ENCODE measurements around the gene SCRN2. TPM values are rescaled to one million over a fixed set of nuclear protein-coding genes. Genes with fewer than 3 reads are reported as not detected.

Gene SCRN2
- total RNA-seq, 2 experiments from 2014 or later, result 38.0 to 39.6 TPM

DNA sequence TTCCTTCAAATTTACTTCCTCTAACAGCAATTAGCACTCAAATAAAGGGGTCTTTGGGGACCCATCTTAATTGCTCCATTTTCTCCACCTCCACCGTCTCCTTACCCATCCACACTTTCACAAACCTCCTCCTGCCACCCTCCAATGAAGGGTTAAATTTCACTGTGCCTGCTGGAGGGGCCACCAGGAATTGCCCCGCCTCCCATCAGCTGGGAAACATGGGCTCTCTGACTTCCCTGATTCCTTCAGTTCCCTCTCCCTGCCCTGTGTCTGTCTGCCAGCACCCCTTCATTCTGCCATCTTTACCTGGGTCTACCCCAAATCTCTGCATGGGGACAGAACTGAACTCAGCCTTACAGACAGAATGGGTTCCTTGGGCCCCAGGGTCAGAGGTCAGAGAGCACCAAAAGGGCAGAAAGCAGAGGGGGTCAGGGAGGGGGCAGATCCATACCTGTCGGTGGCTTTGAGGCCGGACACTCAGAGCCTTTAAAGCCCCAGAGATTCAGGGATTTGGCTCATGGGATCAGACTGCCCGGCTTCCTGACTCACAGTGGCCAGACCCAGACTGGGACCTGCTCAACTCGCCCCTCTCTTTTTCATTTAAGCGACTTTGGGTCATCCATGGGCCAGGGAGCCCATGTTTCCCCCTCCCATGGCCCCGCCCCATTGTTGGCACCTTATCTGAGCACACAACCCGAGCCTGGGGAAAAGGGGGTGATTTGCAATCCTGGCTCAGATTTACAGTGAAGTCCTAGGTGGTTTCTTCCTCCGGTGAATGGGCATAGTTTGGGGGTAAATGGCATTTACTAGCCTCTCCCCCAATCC is 37.3 kb upstream of the SCRN2 start:
- ATAC-seq (ENCODE audit: low read depth), result no peak
- POLR2A ChIA-PET, result interaction anchor here (0.6 kb wide), 1 partner anchor 153 kb away, joined by 4 read pairs; no protein-coding TSS in a partner anchor
- DNase-seq, result no peak
- Mint-ChIP-seq H3K36me3 (no peaks in the 10 kb centered on the region), H3K4me3 (no peak overlapping the region), H3K27me3 (peaks cover 27% of the 10 kb centered on the region), H3K9me3 (no peaks in the 10 kb centered on the region), H3K4me1 (peaks cover 6% of the 10 kb centered on the region), H3K27ac (no peak overlapping the region)

DNA sequence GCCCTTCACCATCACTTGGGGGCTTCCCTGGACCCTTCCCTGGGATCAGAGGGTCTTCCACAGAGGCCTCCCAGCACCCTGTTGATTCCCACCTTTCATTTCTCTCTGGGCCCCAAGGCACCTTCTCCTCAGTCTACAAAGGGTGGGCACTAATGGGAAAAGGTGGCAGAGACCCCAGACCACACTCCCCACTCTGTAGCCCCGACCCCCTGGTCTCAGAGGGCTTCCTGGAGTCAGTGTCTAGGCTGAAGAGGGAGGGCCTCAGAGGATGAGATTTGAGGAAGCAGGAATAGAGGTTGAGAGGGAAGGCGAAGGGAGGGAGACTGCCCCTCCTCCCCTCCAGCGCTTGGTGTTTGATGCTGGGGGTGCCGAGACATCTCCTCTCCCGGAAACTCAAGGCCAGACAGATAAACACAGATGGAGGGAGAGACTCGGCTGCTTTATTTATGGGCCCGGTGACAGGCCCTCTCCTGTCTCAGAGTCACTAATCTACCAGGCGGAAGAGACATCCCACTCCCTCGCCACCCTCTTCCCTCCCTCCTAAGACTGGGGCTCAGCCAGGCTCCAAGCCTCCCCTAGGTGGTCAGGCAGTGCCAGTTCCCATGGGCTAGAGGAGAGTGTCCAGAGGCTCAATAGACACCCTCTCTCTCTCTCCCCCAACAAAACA is 36.4 kb upstream of the SCRN2 start:
- H3K9me3 Mint-ChIP-seq, result no peaks in the 10 kb centered on the region
- peaks cover 34% of the 10 kb centered on the region for H3K27me3 Mint-ChIP-seq
- no peak overlapping the region for H3K27ac Mint-ChIP-seq
- peaks cover 4% of the 10 kb centered on the region for H3K4me1 Mint-ChIP-seq
- POLR2A ChIA-PET, result interaction anchor here (0.6 kb wide), 1 partner anchor 154 kb away, joined by 4 read pairs; no protein-coding TSS in a partner anchor
- no peaks in the 10 kb centered on the region for H3K36me3 Mint-ChIP-seq
- no peak overlapping the region for H3K4me3 Mint-ChIP-seq
- DNase-seq (no peak), ATAC-seq (ENCODE audit: low read depth) (no peak)

GRCh38 chr17:47875011-47875985 is 34.2 kb upstream of the SCRN2 start:
- peaks cover 52% of the 10 kb centered on the region for H3K27me3 Mint-ChIP-seq
- no peak overlapping the region for H3K4me3 Mint-ChIP-seq
- peaks cover 4% of the 10 kb centered on the region for H3K4me1 Mint-ChIP-seq
- no peaks in the 10 kb centered on the region for H3K9me3 Mint-ChIP-seq
- no peak overlapping the region for H3K27ac Mint-ChIP-seq
- ATAC-seq (ENCODE audit: low read depth), result no peak
- no peak for DNase-seq
- POLR2A ChIA-PET, result no interaction called here
- H3K36me3 Mint-ChIP-seq, result no peaks in the 10 kb centered on the region

DNA sequence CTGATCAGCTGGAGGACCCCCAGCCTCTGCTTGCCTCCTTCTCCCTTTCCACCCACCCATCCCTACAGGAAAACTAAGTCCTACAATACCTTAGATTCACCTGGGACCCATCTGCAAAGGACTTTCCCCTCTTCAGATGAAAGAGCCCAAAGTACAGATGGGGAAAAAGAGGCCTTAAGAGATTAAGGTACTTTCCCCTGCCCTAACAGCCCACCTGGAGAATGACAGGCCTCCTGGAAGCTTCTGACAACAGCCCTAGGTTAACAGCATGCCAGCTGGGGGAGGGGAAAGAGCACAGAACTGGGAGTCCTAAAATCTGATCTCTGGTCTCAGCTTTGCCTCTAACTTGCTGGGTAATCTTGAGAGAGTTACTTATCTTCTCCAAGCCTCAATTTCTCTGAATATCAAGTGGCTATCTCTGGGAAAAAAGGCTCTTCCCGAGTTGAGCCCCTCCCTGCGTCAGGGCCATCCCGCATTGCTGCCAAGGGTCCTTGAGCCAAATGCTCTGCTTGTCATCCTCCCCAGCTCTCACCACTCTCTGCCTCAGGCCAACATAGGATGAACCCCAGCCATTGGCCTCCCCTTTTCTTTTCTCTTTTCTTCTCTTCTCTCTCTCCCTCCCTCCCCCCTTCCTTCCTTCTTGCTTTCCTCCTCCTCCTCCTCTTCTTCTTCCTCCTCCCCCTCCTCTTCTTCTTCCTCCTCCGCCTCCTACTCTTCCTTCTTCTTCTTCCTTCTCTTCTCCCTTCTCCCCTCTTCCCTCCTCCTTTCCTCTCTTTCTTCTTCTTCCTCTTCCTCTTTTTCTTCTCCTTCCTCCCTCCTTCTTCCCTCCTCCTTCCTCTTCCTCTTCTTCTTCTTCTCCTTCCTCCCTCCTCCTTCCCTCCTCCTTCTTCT is 32.4 kb upstream of the SCRN2 start:
- no peak overlapping the region for H3K27ac Mint-ChIP-seq
- no peaks in the 10 kb centered on the region for H3K9me3 Mint-ChIP-seq
- no peak overlapping the region for H3K4me3 Mint-ChIP-seq
- POLR2A ChIA-PET, result no interaction called here
- no peaks in the 10 kb centered on the region for H3K4me1 Mint-ChIP-seq
- ATAC-seq (ENCODE audit: low read depth) (no peak), DNase-seq (no peak)
- H3K36me3 Mint-ChIP-seq, result no peaks in the 10 kb centered on the region
- H3K27me3 Mint-ChIP-seq, result peaks cover 66% of the 10 kb centered on the region

DNA sequence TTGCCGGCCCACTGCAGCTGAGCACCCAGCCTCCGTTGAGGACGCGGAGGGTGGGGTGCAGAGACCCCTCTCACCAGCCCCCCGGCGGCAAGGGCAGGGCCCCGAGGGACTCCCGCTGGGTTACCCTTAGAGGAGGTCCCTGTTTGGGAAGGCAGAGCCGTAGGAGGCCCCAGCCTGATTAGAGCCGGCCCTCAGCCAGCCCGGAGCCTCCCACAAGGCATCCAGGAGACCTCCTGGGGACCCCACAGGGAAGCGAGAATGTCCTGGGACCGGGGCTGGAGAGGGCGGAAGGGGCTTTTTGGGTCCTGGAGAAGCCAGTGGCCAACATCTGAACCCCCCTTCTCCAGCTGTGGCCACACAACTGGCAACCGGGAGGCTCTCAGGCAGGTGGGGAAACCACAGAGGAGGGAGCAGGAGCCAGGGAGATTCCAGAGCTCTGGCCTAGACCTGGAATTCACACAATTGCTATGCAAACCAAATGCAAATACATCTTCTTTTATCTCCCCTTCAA is 31.6 kb upstream of the SCRN2 start:
- Mint-ChIP-seq H3K9me3 (no peaks in the 10 kb centered on the region), H3K27ac (no peak overlapping the region), H3K4me1 (no peaks in the 10 kb centered on the region), H3K27me3 (peaks cover 65% of the 10 kb centered on the region), H3K4me3 (no peak overlapping the region), H3K36me3 (no peaks in the 10 kb centered on the region)
- POLR2A ChIA-PET, result no interaction called here
- DNase-seq (no peak), ATAC-seq (ENCODE audit: low read depth) (no peak)

DNA sequence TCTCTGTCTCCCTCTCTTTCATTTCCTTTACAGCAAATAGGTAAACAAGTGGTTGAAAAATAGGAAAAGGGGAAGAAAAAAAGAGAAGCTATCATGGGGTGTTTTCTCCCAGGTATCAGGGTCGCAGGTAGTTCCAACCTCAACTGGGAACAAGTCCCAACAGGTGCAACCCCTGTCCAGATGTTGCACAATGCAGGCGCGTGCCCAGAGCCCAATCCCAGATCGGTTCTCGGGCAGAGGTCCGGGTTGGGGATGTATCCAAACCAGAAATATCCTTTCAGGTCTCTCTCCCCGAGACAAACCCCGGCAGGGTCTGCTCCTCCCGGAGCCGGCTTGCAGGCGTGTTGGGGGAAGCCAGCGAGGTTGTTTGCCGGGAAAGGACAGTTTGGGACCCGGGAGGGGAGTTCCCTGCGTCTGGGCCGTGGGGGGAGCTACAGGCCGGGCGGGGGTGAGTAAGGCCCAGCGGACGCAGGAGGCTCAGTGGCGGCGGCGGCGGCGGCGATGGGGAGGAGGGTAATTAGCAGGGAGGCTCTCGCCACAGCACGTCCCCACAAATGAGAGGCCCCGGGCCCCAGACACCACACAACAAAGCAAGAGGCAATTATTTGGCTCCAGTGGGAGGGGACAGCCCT is 31.1 kb upstream of the SCRN2 start:
- Mint-ChIP-seq H3K9me3 (no peaks in the 10 kb centered on the region), H3K4me1 (no peaks in the 10 kb centered on the region), H3K4me3 (no peak overlapping the region), H3K27me3 (peaks cover 68% of the 10 kb centered on the region), H3K36me3 (no peaks in the 10 kb centered on the region), H3K27ac (no peak overlapping the region)
- DNase-seq (no peak), ATAC-seq (ENCODE audit: low read depth) (no peak)
- POLR2A ChIA-PET, result no interaction called here

DNA sequence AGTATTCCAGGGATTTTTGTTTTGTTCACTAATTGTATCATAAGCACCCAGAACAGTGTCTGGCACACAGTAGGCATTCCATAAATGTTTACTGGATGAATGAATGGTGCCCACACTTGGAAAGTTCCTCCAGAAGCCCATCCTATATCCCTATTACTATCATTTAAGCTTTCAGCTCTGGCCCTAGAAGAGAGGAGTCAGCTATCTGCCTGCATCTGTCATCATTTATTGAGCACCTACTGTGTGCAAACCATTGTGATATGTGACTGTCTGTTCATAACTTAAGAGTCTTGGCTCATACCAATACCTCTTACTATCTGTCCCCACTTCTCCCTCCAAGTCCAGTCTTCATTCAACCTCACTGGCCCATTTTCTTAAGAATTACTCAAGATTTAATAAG is 30.0 kb upstream of the SCRN2 start:
- DNase-seq (no peak), ATAC-seq (ENCODE audit: low read depth) (no peak)
- Mint-ChIP-seq H3K36me3 (no peaks in the 10 kb centered on the region), H3K27me3 (peaks cover 68% of the 10 kb centered on the region), H3K27ac (no peak overlapping the region), H3K4me3 (no peak overlapping the region), H3K4me1 (no peaks in the 10 kb centered on the region), H3K9me3 (no peaks in the 10 kb centered on the region)
- POLR2A ChIA-PET, result no interaction called here

DNA sequence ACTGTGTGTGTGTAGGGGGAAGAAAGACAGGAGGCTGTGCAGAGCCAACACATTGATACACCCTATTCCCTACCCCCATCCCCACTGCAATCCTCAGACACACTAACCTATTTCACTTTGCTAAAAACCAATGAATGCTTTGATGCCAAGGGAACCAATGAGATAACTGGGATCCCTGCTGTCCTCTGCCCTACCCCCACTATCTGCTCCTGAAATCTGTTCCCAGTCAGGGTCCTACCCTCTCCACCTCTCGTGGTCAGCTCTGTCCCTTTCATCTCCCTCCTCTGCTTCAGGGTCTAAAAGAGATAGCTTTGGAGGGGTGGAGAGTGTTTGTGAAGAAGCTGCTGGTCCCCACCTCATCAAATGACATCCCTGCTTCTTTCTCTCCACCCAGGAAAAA is 29.0 kb upstream of the SCRN2 start:
- no peak for DNase-seq
- Mint-ChIP-seq H3K9me3 (no peaks in the 10 kb centered on the region), H3K27me3 (peaks cover 62% of the 10 kb centered on the region), H3K4me1 (peaks cover under 1% of the 10 kb centered on the region), H3K27ac (no peak overlapping the region), H3K4me3 (no peak overlapping the region), H3K36me3 (no peaks in the 10 kb centered on the region)
- POLR2A ChIA-PET, result no interaction called here
- ATAC-seq (ENCODE audit: low read depth), result no peak

DNA sequence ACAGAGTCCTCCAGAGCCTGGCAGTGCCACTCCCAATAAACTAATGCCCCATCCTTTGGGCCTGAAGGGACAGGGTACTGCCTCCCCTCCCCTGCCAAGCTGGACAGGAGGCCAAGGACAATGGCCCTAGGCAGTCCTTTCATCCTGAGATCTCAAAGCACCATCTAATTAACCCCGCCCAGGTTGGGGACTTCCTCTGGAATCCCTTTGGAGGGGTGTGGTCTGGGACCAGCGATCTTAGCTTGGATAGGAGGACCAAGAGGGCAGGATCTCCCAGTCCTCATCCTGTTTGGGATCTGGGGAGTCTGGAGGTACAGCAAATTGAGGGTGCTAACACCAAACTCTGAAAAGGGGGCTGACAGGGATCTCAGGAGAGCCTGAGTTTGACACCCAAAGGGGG is 28.0 kb upstream of the SCRN2 start:
- Mint-ChIP-seq H3K9me3 (no peaks in the 10 kb centered on the region), H3K4me3 (no peak overlapping the region), H3K27me3 (peaks cover 56% of the 10 kb centered on the region), H3K27ac (no peak overlapping the region), H3K4me1 (peaks cover 5% of the 10 kb centered on the region), H3K36me3 (no peaks in the 10 kb centered on the region)
- DNase-seq (no peak), ATAC-seq (ENCODE audit: low read depth) (no peak)
- POLR2A ChIA-PET, result no interaction called here

DNA sequence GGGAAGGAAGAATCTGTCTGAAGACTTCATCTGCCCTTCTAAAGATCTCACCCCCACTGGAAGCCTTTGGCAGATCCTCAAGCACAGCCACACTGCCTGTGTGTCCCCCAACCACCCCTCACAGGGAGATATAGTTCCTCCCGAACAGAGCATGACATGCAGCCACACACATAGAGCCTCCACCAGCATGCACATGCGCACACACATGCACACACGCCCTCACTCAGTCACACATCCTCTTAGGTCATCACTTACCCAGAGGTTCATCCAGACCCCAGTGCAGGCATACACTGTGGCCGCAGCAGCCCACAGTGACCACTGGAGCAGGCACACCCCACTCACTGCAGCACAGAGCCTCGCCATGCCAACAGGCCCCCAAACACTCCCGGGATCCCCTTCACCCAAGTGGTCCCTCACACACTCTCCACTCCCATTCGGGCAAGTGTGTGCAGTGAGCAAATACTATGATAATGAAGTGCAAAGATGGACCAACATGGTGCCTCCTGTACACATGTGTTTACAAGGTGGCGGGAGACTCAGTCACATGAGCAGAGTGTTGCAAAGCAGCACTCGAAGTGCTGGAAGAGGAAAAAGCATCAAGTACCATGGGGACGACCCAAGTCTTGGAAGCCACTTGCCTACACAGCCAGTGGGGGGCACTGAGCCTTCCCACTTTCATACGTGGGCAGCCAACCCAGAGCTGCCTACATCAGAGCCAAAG is 26.9 kb upstream of the SCRN2 start:
- Mint-ChIP-seq H3K36me3 (no peaks in the 10 kb centered on the region), H3K4me1 (peaks cover 5% of the 10 kb centered on the region), H3K27me3 (peaks cover 44% of the 10 kb centered on the region), H3K9me3 (no peaks in the 10 kb centered on the region), H3K27ac (no peak overlapping the region), H3K4me3 (no peak overlapping the region)
- DNase-seq, result no peak
- POLR2A ChIA-PET, result no interaction called here
- no peak for ATAC-seq (ENCODE audit: low read depth)

GRCh38 chr17:47866941-47867340 is 25.9 kb upstream of the SCRN2 start:
- Mint-ChIP-seq H3K27ac (no peak overlapping the region), H3K4me1 (peaks cover 5% of the 10 kb centered on the region), H3K36me3 (no peaks in the 10 kb centered on the region), H3K4me3 (no peak overlapping the region), H3K27me3 (peaks cover 36% of the 10 kb centered on the region), H3K9me3 (no peaks in the 10 kb centered on the region)
- DNase-seq (no peak), ATAC-seq (ENCODE audit: low read depth) (no peak)
- POLR2A ChIA-PET, result no interaction called here
